Anterior cingulate cortex (tissue), 58 donors: Measurements from ENCODE around the gene MMS19.
"Not testable (repeated sequence)": the region's sequence is repeated elsewhere in the genome, so short reads cannot be mapped to it uniquely, and the experiment has no call there.

Experiments
- DNase-seq, 58 donors: peaks; one replicate each; lab custom pipeline; 2025; lab: John Stamatoyannopoulos, UW

Gene MMS19

GRCh38 chr10:97435211-97435610 is 63.0 kb downstream of the MMS19 start:
- no peak for DNase-seq

GRCh38 chr10:97434557-97434956 is 63.7 kb downstream of the MMS19 start:
- DNase-seq = no peak

GRCh38 chr10:97434055-97434454 is 64.2 kb downstream of the MMS19 start:
- no peak for DNase-seq

GRCh38 chr10:97428572-97428981 is 69.6 kb downstream of the MMS19 start:
- no peak for DNase-seq

DNA sequence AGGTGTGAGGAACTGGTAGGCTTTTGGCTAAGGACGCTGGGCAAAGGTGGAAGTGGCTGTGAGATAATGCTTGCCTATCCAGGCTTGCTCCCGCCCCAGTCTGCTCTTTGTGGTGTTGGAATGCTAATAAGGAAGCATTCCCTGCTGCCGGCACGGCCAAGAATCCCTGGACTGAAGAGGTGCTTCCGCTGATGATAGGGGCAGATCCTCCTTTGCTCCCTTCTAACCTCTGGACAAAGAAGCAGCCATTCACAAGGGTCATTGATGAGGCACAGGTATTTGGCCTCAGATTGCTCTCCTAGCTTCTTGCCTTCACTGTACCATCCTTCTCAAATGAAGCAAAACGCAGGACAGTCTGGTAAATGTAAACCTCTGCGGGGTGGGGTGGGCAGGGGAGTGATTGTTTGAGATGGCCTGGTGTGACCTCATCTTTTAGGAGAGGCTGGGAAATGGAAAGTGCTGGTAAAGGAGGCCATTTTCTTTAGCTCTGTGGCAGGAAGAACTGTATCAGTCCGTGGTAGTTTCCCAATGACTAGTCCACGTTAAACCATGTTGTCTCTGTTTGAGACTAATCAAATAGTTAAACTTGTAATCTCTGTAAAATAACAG is 70.5 kb downstream of the MMS19 start:
- no peak for DNase-seq

DNA sequence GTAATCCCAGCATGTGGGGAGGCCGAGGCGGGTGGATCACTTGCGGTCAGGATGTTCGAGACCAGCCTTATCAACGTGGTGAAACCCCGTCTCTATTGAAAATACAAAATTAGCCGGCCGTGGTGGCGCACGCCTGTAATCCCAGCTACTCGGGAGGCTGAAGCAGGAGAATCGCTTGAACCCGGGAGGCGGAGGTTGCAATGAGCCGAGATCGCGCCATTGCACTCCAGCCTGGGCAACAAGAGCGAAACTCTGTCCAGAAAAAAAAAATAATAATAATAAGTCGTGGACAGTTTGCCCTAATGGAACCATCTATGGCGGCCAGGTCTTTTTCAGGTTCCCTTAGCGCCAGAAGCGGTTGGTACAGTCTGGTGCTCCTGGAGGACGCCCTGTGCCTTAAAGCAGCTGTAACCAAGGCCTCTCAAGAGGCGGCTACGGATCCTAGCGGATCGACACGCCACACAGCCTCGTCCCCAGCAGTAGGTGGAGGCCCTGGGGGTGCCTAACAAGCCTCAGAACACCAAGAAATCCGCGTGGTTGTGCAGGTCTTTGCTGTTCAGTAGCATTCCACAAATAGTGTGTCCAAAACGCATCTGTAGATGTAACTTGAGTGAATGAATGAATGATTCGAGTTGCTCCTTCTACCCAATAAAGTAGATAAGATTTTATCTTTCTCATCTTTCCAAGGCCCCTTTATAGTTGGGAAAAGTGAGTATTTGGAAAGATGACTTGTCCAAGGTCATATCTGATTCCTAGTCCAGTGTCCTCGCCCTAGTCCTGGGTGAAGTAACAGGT is 71.2 kb downstream of the MMS19 start:
- no peak for DNase-seq

- DNase-seq = peak; percentile 44 to 97 (median 94)
These were observed 72.1 kb downstream of the MMS19 start, which contains the start of gene PGAM1 for GRCh38 chr10:97425964-97426775. Gene PGAM1, plus strand, starts transcription at chr10:97426191. Its CDS starts 117 bp downstream, at chr10:97426308.

GRCh38 chr10:97423757-97424098 is 74.5 kb downstream of the MMS19 start:
- not testable (repeated sequence) for DNase-seq

GRCh38 chr10:97416565-97416964 is 81.7 kb downstream of the MMS19 start:
- DNase-seq = no peak

GRCh38 chr10:97412891-97413304 is 85.3 kb downstream of the MMS19 start:
- no peak for DNase-seq

DNA sequence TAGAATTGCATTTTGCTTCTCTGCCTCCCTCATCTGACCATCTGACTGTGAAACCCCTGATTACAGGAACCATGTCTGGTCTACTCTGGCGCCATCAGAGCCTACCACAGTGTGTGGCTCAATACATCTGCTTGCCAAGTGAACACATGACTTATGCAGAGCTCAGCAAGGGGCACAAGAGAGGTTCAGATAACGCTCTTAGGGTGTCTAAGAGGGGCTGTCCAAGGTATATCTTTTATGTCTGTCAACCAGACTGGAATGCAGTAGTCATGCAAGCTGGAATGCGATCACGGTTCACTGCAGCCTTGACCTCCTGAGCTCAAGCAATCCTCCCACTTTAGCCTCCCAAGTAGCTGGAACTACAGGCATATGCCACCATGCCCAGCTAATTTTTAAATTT is 86.8 kb downstream of the MMS19 start:
- DNase-seq = no peak

- no peak for DNase-seq
These were observed 89.7 kb downstream of the MMS19 start for GRCh38 chr10:97408496-97408992.
